Fibroblast of skin of back (primary cell): ENCODE measurements around the gene DSCAML1.
"Not testable (repeated sequence)": the region's sequence is repeated elsewhere in the genome, so short reads cannot be mapped to it uniquely, and the experiment has no call there.

Experiments used
- DNase-seq: peaks from one replicate; pipeline ENCODE4 v3.0.0-alpha.2; 2013

Gene DSCAML1

DNA sequence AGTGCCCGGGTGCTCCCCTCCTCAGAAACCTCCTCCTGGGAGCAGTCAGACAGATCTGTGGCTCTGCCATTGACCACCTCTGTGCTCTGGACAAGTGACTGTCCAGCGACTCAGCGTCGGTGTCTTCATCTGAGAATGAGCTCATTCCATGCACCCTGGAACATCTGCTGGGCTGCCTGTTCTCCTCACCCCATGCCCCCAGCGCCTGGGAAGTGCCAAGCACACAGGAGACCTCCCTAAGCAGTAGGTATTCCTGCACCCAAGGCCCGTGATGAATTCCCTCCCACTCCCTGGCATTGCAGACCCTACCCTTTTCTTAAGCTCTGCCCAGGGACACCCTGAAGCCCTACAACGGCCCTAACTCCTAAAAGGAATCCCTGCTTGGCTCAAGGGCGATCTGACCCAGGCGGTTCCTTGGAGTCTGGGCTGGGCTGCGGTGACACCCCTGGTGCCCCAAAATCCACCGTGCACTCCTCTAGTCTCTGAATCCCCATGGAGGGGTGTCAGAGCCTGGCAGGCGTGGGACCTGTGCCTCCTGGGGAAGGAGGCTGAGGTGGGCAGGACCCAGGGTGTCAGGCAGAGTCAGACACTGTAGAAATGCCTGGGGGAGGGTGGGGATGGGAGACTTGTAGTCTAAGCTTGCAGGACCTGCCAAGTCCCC, 377.4 kb downstream of the DSCAML1 start:
- peak; percentile 14 for DNase-seq

- no peak for DNase-seq
Observed at GRCh38 chr11:117418737-117419481, 378.1 kb downstream of the DSCAML1 start.

DNA sequence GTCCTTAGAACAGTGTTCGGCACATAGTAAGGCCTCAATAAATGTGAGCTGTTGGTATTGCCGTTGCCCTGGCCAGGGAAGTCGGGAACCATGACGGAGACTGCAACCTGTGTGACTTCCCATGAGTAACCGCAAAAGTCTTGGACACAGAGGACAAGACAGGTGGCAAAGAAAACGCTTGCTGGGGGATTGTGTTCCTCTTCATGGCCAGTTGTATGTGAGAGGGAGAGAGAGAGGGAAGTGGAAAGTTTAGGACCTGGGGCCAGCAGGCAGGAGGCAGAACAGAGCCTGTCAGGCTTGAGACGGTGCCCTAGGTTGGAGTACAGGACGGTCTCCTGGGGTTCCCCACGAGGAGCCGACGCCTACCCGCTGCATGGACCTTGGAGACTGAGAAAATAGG, 379.2 kb downstream of the DSCAML1 start:
- DNase-seq: no peak

DNA sequence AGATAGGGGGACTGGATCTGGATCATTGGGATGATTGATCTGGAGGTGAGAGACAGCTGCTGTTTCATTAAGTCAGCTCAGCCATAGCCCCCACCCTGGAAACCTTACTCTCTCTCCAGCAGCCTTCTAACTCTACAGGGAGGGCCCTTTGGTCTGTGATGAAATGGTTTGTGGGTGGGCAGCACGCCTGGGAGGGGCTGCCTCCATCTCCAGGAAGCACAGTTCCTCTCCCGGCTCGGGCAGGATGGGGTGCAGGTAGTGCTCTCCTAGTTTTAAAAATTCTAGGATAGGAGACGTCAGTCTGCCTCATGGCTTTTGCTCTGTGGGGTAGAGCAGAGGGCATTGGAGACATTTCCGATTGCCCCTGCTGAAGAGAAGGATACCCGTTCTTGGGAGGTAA, 379.7 kb downstream of the DSCAML1 start:
- no peak for DNase-seq

- DNase-seq: no peak
Observed at GRCh38 chr11:117415358-117415896, 381.6 kb downstream of the DSCAML1 start.

GRCh38 chr11:117414724-117415123, 382.3 kb downstream of the DSCAML1 start:
- no peak for DNase-seq

DNA sequence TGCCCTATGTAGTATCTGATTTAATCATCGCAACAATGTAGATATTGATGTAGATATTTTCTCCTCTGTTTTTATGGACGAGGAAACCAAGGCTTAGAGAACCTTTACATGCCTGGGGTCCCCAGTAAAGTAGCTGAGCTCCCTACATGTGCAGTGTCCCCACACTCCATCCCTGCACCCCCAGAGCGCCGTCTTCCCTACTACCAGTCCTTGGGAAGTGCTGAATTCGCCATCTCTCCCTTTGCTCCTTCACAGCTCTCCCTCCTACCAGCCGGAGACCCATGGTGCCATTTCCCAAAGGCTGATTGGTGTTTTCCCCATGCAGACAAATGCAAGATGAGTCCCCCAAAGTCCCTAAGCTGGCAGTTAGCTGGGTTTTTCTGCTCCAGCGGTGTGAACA, 383.4 kb downstream of the DSCAML1 start:
- no peak for DNase-seq

GRCh38 chr11:117412653-117413275, 384.3 kb downstream of the DSCAML1 start:
- no peak for DNase-seq

DNA sequence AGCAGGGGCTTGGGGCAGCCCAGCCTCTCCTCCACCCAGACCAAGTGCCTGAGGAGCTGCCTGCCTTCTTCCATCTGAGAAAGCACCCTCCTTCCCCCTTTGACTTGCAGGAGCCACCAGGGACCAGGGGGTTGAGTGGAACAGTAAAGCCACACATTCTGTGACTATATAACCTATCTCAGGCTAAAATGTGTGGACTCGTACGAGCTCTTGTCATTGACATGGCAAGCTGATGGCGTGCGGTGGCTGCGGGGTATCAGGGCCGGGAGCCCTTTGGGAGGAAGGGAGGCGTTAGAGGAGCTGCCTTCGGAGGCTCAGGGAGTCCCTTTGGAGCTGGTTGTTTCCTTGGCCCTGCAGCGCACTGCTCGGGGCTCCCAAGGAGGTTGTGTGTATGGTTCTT, 384.8 kb downstream of the DSCAML1 start:
- no peak for DNase-seq

DNA sequence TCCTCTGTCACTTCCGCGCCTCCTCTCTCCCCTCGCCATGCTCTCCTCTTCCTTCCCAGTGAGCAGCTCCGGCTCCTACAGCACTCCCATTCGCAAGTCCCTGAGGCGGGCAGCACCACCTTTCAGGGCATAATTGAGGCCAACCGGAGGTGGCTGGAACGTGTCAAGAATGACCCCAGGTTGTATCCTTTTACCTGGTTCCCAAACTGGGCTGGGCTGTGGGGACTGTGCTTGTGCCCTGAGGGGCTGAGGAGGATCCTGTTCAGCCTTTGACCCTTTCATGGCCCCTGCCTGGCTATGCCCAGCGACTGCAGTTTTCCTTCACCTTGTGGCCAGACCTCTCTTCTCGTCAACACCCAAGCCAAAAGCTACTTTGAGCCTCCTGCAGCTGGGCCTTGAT, 385.3 kb downstream of the DSCAML1 start:
- no peak for DNase-seq

DNA sequence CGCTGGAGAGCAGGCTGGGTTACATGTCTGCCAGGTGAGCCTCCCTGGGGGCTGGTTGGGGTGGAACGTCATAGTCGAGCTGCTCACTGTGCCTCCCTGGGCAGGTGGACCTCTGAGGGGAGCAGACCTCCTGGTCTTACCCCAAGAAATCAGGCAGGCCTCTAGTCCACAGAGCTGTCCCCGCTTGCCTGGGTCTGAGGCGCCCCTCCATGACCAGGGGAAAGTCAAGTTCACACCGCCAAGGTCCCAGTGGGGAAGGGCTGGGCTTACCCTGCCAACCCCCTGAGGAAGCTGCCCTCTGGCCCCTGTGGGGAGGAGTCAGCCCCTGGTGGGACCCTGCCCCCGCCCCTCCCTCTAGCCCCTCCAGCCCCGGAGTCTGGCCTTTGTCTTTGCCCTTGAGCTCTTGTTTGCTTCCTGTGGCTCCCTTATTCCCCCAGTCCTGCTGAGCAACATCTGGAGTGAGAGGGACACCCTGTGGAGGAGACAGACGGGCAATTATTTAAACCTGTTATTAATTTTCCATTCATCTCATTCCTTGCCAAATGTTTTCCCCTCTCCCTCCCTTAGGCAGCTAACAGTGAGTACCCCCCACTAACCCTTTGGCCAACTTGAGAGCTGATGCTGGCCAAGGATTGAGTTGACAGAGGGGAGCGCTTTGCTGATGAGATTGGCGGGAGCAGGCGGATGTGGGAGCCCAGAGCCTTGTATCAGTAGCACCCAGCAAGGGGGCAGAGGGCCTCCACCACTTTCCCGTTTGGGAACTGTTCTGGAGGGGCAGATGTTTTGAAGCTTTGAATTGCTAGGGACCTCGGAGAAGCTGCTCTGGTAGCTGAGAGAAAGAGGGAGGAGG, 385.9 kb downstream of the DSCAML1 start:
- no peak for DNase-seq

DNA sequence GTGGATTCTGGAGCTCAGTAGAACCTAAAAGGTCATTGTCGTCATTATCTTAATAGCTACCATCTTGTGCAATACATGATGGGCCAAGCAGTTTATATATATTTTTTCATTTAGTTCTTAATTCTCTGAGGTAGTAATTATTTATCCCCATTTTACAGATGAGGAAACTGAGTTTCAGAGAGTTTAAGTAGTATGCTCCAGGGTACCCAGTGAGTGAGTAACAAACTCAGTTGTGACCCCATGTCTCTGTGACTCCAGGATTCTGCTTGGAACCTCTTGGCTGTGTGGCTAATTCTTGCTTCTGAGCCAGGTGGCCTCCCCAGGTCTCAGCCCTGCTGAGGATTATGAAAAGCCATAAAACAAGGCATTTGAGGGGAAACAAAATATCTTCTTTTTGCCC, 386.8 kb downstream of the DSCAML1 start:
- DNase-seq: no peak

DNA sequence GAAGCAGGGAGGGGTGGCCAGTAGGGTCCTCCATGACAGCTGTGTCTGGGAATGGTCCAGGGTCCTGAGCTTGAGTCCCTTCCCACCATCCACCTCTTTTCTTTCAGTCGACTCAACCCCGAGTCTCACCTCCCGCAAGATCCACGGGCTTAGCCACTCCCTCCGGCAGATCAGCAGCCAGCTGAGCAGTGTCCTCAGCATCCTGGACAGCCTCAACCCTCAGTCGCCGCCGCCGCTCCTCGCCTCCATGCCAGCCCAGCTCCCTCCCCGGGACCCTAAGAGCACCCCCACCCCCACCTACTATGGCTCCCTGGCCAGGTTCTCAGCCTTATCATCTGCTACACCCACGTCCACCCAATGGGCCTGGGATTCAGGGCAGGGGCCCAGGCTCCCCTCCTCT, 387.5 kb downstream of the DSCAML1 start:
- DNase-seq: no peak

DNA sequence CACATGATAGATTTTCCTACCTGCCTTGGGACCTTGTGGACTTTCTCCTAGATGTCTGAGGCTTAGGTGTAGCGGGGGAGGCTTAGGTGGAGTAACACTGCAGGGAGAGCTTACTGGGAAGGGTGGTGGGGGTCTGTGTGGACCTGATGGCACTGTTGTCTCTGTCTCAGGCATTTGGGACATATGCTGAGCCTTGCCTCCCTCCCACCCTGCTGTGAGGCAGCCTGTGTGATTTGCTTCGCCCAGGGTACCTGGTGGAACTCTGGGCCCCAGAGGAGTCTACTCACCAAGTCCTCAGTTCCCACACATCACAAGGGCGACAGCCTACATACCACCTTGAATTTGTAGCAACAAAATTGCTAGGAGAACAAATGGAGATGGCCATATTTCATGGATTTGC, 388.7 kb downstream of the DSCAML1 start:
- DNase-seq: no peak

DNA sequence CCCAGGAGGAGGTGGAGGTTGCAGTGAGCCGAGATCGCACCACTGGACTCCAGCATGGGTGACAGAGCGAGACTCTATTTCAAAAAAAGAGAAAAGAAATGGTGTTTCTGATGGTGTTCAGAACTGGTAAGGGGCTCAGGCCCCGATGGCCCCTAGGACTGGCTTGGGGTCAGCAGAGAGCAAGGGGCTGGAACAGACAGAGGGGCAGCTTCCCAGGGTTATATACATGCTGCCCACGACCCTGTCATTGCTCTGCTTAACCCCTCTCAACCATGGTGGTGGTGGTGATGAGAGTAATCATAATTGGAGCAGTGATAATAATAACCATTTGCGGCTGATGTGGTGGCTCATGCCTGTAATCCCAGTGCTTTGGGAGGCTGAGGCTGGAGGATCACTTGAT, 390.0 kb downstream of the DSCAML1 start:
- DNase-seq: no peak

DNA sequence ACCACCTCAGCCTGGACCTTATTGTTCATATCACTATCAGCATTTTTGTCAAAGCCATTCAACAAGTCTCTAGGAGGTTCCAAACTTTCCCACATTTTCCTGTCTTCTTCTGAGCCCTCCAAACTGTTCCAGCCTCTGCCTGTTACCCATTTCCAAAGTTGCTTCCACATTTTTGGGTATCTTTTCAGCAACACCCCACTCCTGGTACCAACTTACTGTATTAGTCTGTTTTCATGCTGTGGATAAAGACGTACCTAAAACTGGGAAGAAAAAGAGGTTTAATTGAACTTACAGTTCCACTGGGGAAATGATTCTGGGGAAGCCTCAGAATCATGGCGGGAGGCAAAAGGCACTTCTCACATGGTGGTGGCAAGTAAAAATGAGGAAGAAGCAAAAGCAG, 391.1 kb downstream of the DSCAML1 start:
- not testable (repeated sequence) for DNase-seq

GRCh38 chr11:117399100-117399840, 397.7 kb downstream of the DSCAML1 start:
- not testable (repeated sequence) for DNase-seq

DNA sequence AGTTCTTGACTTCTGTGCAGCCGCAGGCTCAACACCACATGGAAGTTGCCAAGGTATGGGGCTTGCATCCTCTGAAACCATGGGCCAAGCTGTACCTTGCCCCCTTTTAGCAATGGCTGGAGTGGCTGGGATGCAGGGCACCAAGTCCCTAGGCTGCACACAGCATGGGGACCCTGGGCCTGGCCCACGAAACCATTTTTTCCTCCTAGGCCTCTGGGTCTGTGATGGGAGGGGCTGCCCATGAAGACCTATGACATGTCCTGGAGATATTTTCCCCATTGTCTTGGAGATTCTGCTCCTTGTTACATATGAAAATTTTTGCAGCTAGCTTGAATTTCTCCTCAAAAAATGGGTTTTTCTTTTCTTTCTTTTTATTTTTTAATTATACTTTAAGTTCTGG, 398.4 kb downstream of the DSCAML1 start:
- DNase-seq: not testable (repeated sequence)

DNA sequence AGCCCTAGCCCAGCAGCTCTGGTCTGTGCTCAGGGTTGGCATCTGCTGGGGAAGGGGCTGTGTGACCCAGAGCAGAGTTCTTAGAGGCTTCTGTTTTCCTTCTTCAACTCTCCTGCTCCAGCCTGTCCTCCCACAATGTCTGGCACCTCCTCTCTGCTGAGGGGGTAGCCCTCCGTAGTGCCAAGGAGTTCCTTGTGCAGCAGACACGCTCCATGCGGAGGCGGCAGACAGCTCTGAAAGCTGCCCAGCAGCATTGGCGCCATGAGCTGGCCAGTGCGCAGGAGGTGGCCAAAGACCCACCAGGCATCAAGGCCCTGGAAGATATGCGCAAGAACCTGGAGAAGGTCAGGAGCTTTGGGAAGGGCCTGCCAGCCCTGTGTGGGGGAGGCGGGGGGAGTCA, 400.0 kb downstream of the DSCAML1 start:
- no peak for DNase-seq

GRCh38 chr11:117395476-117395875, 401.5 kb downstream of the DSCAML1 start:
- DNase-seq: no peak

GRCh38 chr11:117394221-117394925, 402.6 kb downstream of the DSCAML1 start:
- no peak for DNase-seq
